Endothelial cell of umbilical vein (primary cell): Measurements from ENCODE around the gene C21orf58. TPM values are rescaled to one million over a fixed set of nuclear protein-coding genes. Genes with fewer than 3 reads are reported as not detected.

Experiments used
- BruUV-seq: library from RNA; stranded (reverse); fragments of 400-500 nt; replicated peaks from 2 replicates; lab custom pipeline; 2021; lab: Mats Ljungman, UMichigan
- CTCF ChIA-PET: fragments of 300-600, 350-600 bp; sonication (Branson Sonifier 250); formaldehyde crosslinking; loops from one replicate; lab custom pipeline; 2021; ENCODE audit warnings: antibody characterized with exemption, inconsistent platforms; lab: Charles Lee
- POLR2A ChIA-PET: fragments of 300-600, 350-600 bp; sonication (Branson Sonifier 250); formaldehyde crosslinking; loops from one replicate; lab custom pipeline; 2021; ENCODE audit warnings: antibody characterized with exemption, inconsistent platforms; lab: Charles Lee
- DNase-seq: peaks from one replicate; pipeline ENCODE4 v3.0.0-alpha.2; 2011; ENCODE audit warnings: low read depth, low spot score
- FAIRE-seq: peaks from 2 replicates; lab custom pipeline; 2011; peaks lifted over from hg19 to GRCh38; lab: Jason Lieb, UNC
- H2AFZ ChIP-seq: 2 replicates; pipeline ENCODE4 v1.6.0; 2012; ENCODE audit warnings: low read depth, low read length, control low read depth, inconsistent platforms
- H3K27ac ChIP-seq: 2 replicates; pipeline ENCODE4 v1.5.1; 2011; ENCODE audit warnings: low read depth, mild to moderate bottlenecking, control low read depth, low read length, moderate library complexity; ENCODE audit not compliant: insufficient read depth
- H3K27me3 ChIP-seq, 2 experiments: 2 replicates each; pipeline versions ENCODE4 v1.6.0 to v1.6.1; 2011; ENCODE audit warnings: low read length in 2 of 2, mixed read lengths in 1 of 2; ENCODE audit not compliant: control insufficient read depth in 2 of 2, insufficient read depth in 2 of 2
- H3K36me3 ChIP-seq, 2 experiments: 2 replicates in 1 of 2; 3 replicates in 1 of 2; pipeline ENCODE4 v1.5.1; 2011; ENCODE audit warnings: low read length in 2 of 2, mild to moderate bottlenecking in 1 of 2, moderate library complexity in 1 of 2; ENCODE audit not compliant: control insufficient read depth in 2 of 2, insufficient read depth in 2 of 2; ENCODE audit errors: extremely low read depth in 1 of 2
- H3K4me1 ChIP-seq: 3 replicates; pipeline ENCODE4 v1.5.1; 2011; ENCODE audit warnings: mild to moderate bottlenecking, low read length; ENCODE audit not compliant: control insufficient read depth, insufficient read depth; ENCODE audit errors: extremely low read depth
- H3K4me2 ChIP-seq: 2 replicates; pipeline ENCODE4 v1.6.1; 2011; ENCODE audit warnings: low read length, control low read depth, mixed read lengths; ENCODE audit not compliant: insufficient read depth
- H3K4me3 ChIP-seq, 3 experiments: fragments of 200-600 bp in 1 of 3; sonication (generic), shearing (Covaris generic) in 1 of 3; replicated peaks in 1 of 3; 2 replicates each; pipeline ENCODE4 v1.5.1; 2011 to 2016; ENCODE audit warnings: control low read depth in 3 of 3, low read length in 3 of 3, mild to moderate bottlenecking in 2 of 3, inconsistent platforms in 1 of 3, low read depth in 1 of 3, moderate library complexity in 1 of 3; ENCODE audit not compliant: insufficient read depth in 1 of 3
- H3K79me2 ChIP-seq: 2 replicates; pipeline ENCODE4 v1.6.0; 2012; ENCODE audit warnings: low read length, inconsistent platforms; ENCODE audit not compliant: control insufficient read depth, insufficient read depth
- H3K9ac ChIP-seq: replicated peaks from 2 replicates; pipeline ENCODE3; 2011; ENCODE audit warnings: low read length, control low read depth; ENCODE audit not compliant: insufficient read depth; ENCODE audit errors: extremely low read depth
- H3K9me1 ChIP-seq: replicated peaks from 3 replicates; pipeline ENCODE4 v1.6.0; 2011; ENCODE audit warnings: mild to moderate bottlenecking, low read length; ENCODE audit not compliant: control insufficient read depth, insufficient read depth; ENCODE audit errors: extremely low read depth
- H3K9me3 ChIP-seq: replicated peaks from 2 replicates; pipeline ENCODE4 v1.5.1; 2012; ENCODE audit warnings: low read length, inconsistent platforms; ENCODE audit not compliant: control insufficient read depth, insufficient read depth
- H4K20me1 ChIP-seq: replicated peaks from 2 replicates; pipeline ENCODE3; 2011; ENCODE audit warnings: mild to moderate bottlenecking, low read length; ENCODE audit not compliant: control insufficient read depth, insufficient read depth; ENCODE audit errors: extremely low read depth
- EZH2 ChIP-seq: IDR thresholded peaks from 2 replicates; pipeline ENCODE4 v1.6.1; 2012; ENCODE audit warnings: borderline replicate concordance, low read depth, mild to moderate bottlenecking, moderate library complexity, low read length, inconsistent platforms; ENCODE audit not compliant: severe bottlenecking
- FOS ChIP-seq: IDR thresholded peaks from 2 replicates; pipeline ENCODE4 v1.6.1; 2011; ENCODE audit warnings: mild to moderate bottlenecking, low read length, moderate library complexity, borderline replicate concordance; ENCODE audit not compliant: insufficient read depth
- GATA2 ChIP-seq: IDR thresholded peaks from 2 replicates; pipeline ENCODE4 v1.7.0; 2011; ENCODE audit warnings: low read depth, mild to moderate bottlenecking, moderate library complexity, mixed read lengths, low read length; ENCODE audit not compliant: insufficient read length, insufficient read depth
- JUN ChIP-seq: IDR thresholded peaks from 2 replicates; pipeline ENCODE4 v1.6.1; 2011; ENCODE audit warnings: borderline replicate concordance, low read depth; ENCODE audit not compliant: insufficient read length, insufficient read depth
- MAX ChIP-seq: IDR thresholded peaks from 2 replicates; pipeline ENCODE4 v1.6.1; 2011; ENCODE audit not compliant: insufficient read depth, insufficient read length
- MYC ChIP-seq: IDR thresholded peaks from one replicate; pipeline ENCODE4 v1.6.1; 2011; ENCODE audit warnings: mild to moderate bottlenecking, low read depth, low read length
- POLR2A ChIP-seq: IDR thresholded peaks from 2 replicates; pipeline ENCODE4 v1.6.1; 2012; ENCODE audit warnings: low read depth, mild to moderate bottlenecking, control low read depth, low read length
- POLR2AphosphoS5 ChIP-seq: IDR thresholded peaks from 2 replicates; pipeline ENCODE4 v1.6.1; 2012; ENCODE audit warnings: low read depth, mild to moderate bottlenecking, control low read depth, low read length, moderate library complexity; ENCODE audit not compliant: insufficient read depth
- dilution Hi-C: fragments of 300-500 bp; cut with MboI; formaldehyde crosslinking; loops from one replicate; pipeline ENCODE4 v1.15.0; 2019; ENCODE audit warnings: low sequenced_read_pairs; ENCODE audit not compliant: extremely low pct_ligation_motif_present
- intact Hi-C: fragments of 100-400 bp; cut with micrococcal nuclease; formaldehyde crosslinking; loops from one replicate; pipeline ENCODE4 v1.10.0; 2022
- polyA plus RNA-seq, 4 experiments: library from polyadenylated mRNA; depleted of rRNA in 3 of 4; stranded (reverse) in 3 of 4; unstranded in 1 of 4; fragments of >200 nt; gene quantifications; 2 replicates each; pipeline versions ENCODE4 v1.2.1 to v1.2.3, GENCODE V29; 2011 to 2012; ENCODE audit warnings: missing spikeins in 1 of 4
- total RNA-seq: library from RNA; stranded (reverse); gene quantifications from 2 replicates; pipeline ENCODE4 v1.2.3, GENCODE V29; 2021
- TF ChIP-seq, protein P1 (sequence below), 2 donors: IDR thresholded peaks; 1 replicate in 1 of 2; 2 replicates in 1 of 2; pipeline ENCODE4 v1.5.1; 2011; ENCODE audit warnings: low read length in 2 of 2, mild to moderate bottlenecking in 2 of 2, moderate library complexity in 2 of 2, control low read depth in 1 of 2, inconsistent platforms in 1 of 2, low read depth in 1 of 2; ENCODE audit not compliant: insufficient read depth in 1 of 2; ENCODE audit errors: extremely low read depth in 1 of 2

C21orf58 gene
- total and polyA plus RNA-seq, 2 donors (not counting 3 experiments of a cell fraction or from before 2014, with no cell fraction given) = 6.0 to 24.3 TPM

GRCh38 chr21:46301759-46302158 lies 21.9 kb downstream of the C21orf58 start:
- ChIA-PET POLR2A (no interaction called here), CTCF (interaction anchor here (1.3 kb wide), 1 partner anchor 24 kb away, joined by 4 read pairs; no protein-coding TSS in a partner anchor)
- Histone ChIP-seq H3K9ac (no peak overlapping the region), H3K9me3 (no peaks in the 10 kb centered on the region), H3K79me2 (no peaks in the 10 kb centered on the region), H4K20me1 (no peaks in the 10 kb centered on the region), H3K9me1 (no peaks in the 10 kb centered on the region), H3K36me3 (peaks cover 3 to 4% of the 10 kb centered on the region in 2 experiments), H3K27me3 (no peaks in the 10 kb centered on the region), H3K27ac (no peak overlapping the region), H3K4me3 (no peak overlapping the region), H3K4me1 (peaks cover 9% of the 10 kb centered on the region), H2AFZ (no peak overlapping the region), H3K4me2 (no peak overlapping the region)
- BruUV-seq = no TSS peak
- DNase-seq (no peak), FAIRE-seq (no peak)
- dilution Hi-C loops (no loop called here), intact Hi-C loops (no loop called here)
- TF ChIP-seq EZH2 (no peak), GATA2 (no peak), MYC (no peak), MAX (no peak), JUN (no peak), POLR2A (no peak), POLR2AphosphoS5 (no peak), FOS (no peak)
- TF ChIP-seq, protein P1, sequence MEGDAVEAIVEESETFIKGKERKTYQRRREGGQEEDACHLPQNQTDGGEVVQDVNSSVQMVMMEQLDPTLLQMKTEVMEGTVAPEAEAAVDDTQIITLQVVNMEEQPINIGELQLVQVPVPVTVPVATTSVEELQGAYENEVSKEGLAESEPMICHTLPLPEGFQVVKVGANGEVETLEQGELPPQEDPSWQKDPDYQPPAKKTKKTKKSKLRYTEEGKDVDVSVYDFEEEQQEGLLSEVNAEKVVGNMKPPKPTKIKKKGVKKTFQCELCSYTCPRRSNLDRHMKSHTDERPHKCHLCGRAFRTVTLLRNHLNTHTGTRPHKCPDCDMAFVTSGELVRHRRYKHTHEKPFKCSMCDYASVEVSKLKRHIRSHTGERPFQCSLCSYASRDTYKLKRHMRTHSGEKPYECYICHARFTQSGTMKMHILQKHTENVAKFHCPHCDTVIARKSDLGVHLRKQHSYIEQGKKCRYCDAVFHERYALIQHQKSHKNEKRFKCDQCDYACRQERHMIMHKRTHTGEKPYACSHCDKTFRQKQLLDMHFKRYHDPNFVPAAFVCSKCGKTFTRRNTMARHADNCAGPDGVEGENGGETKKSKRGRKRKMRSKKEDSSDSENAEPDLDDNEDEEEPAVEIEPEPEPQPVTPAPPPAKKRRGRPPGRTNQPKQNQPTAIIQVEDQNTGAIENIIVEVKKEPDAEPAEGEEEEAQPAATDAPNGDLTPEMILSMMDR (IDR thresholded peaks at IDR 0.05; ENCODE audit: extremely low read depth in 1 of 2, insufficient read depth in 1 of 2, low read depth in 1 of 2, low read length in 2 of 2) = no peak
